HG03025 (cell line): ENCODE measurements around the gene SIRT5.

ENCODE experiments used
- ATAC-seq: cut with Tn5 transposase; IDR thresholded peaks from one replicate; pipeline ENCODE4 v1.9.1; 2021; ENCODE audit warnings: mild to moderate bottlenecking, moderate library complexity; ENCODE audit not compliant: unreplicated experiment, low FRiP score

Gene SIRT5

GRCh38 chr6:13574571-13575376, at the start of gene SIRT5:
Gene SIRT5 (plus strand): TSS chr6:13574601. CDS start chr6:13584111, 9,510 bp downstream.
- peak; percentile 74 for ATAC-seq

DNA sequence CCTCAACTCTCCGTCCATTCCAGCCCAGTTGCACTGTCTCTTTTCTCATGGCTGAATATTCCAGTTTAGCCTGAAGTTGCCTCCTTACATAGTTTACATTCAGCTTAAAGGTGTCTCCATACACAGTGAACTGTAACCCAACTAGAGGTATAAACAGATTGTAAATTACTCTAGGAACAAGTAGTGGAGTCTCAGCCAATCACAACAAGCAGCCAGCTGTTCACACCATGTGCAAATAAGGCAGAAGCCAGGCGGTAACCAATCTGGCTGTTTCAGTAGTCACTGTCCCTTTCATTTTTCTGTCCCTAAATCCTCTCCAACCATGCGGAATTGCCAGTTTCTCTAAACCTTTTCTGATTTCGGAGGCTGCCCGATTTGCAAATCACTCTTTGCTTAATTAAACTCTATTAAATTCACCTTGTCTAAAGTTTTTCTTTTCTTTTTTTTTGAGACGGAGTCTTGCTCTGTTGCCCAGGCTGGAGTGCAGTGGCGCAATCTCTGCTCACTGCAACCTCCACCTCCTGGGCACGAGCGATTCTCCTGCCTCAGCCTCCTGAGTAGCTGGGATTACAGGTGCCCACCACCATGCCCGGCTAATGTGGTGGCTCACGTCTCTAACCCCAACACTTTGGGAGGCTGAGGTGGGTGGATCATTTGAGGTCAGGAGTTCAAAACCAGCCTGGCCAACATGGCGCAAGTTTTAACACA, 49.4 kb upstream of the SIRT5 start:
- no peak for ATAC-seq

GRCh38 chr6:13526357-13526726, 48.1 kb upstream of the SIRT5 start:
- ATAC-seq = no peak

DNA sequence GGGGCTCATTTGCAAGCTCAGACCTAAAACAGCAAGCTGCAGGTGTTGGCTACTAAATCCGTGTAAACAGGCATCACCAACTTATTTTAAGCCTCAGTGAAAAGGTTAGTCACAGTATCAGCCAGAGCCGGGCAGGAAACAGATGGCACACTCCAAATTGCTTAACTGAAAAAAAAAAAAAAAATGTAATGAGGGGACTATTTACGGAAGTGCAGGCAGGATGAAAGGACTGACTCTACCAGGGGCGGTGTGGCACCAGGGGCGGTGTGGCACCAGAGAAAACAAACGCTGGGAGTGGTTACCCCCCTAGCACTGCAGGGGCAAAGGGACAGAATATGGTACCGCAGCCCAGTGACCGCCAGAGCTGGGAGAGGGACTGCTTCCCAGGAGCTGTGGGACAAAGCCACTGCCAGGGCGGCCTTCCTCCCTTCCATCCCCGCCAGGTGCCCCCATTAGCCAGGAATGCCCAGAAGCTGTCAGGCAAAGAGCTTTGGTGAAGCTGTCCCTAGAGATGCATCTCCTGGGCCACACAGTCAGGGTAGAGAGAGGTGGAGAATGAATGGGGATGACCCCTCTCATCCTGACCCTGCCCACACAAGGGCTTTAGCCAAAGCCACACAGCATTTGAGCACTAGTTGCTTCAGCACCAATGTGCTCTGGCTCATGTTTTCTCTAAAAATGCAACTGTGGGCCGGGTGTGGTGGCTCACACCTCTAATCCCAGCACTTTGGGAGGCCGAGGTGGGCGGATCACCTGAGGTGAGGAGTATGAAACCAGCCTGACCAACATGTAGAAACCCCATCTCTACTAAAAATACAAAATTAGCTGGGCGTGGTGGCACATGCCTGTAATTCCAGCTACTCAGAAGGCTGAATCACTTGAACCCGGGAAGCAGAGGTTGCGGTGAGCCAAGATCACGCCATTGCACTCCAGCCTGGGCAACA, 47.4 kb upstream of the SIRT5 start:
- peak; percentile 73 for ATAC-seq

DNA sequence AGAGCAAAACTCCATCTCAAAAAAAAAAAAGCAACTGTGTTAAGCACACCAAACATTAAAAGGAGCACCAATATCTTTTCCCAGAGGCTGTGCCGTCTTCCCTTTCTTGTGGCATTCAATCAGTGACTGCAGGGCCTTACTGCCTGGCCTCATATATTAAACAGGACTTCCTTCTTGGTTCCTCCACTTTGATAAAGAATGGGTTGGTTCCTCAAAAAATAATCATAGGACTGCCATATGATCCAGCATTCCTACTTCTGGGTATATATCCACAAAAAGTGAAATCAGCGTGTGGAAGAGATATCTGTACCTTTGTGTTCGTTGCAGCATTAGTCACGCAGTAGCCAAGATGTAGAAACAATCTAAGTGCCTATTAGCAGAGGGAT, 46.7 kb upstream of the SIRT5 start:
- no peak for ATAC-seq

- no peak for ATAC-seq
Observed at GRCh38 chr6:13528232-13528631, 46.2 kb upstream of the SIRT5 start.

DNA sequence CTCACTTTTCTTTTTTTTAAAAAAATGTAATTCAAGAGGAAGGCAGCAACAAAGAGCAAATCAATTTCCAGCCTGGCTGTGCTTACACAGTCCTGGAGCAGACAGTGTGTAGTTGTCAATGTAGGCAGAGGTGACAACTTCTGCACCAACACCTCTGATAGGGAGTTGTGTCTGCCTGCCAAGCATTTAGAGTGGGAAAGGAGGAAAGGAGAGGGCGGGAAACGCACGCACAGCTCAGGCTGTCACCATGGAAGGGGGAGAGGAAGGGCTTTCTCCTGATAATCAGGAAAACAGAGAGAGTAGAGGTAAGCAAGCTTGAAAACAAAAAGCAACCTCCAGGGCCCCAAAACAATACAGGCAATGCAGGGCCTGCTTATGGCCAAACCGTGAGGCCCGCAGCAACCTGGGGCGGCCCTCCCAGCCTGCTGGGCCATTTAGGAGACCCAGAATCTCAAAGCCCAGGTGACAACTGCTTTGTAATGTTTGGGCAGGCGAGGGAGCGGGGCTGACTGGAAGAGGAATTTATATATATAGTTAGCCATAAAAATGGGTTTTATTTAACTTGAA, 45.5 kb upstream of the SIRT5 start:
- no peak for ATAC-seq

DNA sequence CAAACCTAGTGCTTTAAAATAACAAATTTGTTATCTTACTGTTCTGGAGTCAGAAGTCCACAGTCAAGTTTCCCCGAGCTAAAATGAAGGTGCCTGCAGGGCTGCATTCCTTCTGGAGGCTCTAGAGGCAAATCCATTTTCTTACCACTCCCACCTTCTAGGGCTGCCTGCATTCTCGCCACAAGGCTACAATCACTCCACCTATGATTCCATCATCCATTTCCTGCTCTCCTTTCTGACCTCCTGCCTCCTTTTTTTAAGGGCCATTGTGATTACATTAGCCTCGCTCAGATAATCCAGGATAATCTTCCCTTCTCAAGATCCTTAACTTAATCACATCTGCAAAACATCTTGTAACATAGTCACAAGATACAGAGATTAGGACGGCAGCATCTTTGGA, 42.4 kb upstream of the SIRT5 start:
- ATAC-seq = no peak

- no peak for ATAC-seq
Observed at GRCh38 chr6:13534536-13534935, 39.9 kb upstream of the SIRT5 start.

DNA sequence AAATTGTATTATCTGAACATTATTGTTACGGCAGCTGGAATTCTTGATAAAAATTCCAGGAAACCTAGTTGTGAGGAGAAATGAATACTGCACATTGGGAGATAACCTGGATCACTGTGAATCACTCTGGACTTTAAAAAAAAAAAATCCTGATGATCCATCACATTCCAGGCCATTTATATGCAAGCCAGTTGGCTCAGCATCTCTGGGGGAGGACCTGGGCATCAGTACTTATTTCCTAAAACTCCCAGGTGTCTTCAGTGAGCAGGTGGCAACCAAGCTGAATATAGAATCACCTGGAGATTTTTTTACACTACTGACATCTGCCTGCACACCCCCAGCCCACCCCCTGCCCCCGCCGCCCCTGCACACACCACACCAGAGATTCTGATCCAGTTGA, 39.1 kb upstream of the SIRT5 start:
- ATAC-seq = no peak

DNA sequence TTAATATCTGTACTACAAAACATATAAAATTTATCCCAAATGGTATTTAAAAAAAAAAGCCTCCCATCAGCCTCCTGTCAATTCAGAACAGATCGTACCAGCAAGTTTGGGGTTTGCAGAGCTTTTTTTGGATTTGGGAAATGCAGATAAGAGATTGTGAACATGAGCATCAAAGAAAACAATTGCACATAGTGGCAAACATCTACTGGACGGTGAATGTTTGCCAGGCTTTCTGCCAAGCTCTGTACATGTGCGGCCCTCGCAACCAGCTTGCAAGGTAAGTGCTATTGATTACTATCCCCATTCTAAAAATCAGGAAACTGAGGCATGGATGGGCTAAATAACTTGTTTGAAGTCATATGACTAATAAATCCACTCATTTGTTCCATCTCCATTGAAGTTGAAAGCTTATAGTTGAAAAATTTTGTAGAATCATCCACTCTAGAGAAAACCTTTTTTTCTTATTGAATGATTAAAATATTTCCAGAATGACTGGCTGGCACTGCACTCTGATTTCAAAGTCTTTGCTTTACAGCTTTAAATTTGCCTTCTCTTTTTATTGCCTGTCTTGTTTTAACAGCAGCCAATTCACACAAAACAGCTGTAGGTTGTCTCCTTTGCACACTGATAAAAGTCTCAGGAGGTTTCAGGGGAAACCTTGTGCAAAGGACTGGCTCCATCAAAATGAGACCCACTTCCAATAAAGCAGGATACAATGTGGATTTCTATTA, 37.4 kb upstream of the SIRT5 start:
- ATAC-seq = no peak

GRCh38 chr6:13537527-13537897, 36.9 kb upstream of the SIRT5 start:
- ATAC-seq = no peak

DNA sequence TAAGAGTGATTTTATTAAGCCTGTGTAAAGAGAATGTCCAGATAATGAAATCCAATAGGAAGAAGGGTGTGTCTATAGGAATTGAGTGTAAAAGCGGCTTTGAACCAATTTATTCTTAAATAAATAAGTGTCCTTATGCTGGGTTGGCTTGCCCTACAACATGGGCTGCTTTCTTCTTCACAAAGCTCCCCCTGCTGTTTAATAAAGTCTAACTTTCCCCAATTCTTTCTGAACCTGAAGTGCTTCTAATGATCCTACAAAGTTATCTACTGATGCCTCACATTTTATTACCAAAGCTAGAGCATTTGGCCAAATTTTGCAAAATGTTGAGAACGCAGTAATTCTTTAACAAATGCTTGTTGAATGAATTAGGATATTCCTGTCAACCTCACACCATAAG, 36.3 kb upstream of the SIRT5 start:
- ATAC-seq = no peak

- no peak for ATAC-seq
Observed at GRCh38 chr6:13538600-13538999, 35.8 kb upstream of the SIRT5 start.

DNA sequence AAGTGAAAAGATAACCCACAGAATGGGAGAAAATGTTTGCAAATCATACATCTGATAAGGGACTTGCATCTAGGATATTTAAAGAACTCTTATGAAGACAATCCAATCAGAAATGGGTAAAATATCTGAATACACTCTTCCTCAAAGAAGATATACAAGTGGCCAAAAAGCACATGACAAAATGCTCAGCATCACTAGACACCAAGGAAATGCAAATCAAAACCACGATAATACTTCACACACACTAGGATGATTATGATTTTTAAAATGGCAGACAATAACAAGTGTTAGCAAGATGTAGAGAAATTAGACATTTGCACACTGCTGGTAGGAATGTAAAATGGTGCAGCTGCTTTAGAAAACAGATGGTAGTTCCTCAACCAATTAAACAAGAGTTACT, 34.8 kb upstream of the SIRT5 start:
- ATAC-seq = no peak

- ATAC-seq = no peak
Observed at GRCh38 chr6:13541496-13541895, 32.9 kb upstream of the SIRT5 start.

DNA sequence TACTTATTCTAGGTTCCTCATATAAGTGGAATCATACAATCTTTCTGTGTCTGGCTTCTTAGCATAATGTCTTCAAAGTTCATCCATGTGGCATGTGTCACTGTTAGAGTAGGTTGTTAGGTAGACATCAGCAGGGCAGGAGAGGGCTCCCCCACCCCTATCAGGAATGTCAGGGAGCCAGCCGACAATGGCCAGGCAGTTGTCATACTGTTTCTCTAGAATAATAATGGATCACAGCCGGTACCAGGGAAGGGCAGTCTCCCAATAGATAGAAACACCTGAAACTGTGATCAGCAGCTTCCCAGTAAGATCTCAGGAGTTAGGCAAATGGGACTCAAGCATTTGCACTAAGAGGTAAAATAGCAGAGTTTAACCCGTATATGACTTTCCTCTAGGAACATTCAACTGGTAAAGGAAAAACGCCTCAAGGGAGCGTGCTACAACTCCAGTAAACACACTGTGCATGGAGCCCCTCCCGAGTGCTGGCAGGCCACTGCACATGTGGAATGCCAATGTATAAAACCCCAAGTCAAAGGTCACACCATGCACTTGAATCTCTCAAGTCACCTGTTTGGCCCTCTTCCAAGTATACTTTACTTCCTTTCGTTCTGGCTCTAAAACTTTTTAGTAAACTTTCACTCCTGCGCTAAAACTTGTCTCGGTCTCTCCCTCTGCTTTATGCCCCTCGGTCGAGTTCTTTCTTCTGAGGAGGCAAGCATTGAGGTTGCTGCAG, 29.8 kb upstream of the SIRT5 start:
- ATAC-seq = no peak

- ATAC-seq = no peak
Observed at GRCh38 chr6:13545885-13546284, 28.5 kb upstream of the SIRT5 start.

GRCh38 chr6:13548500-13549210, 25.7 kb upstream of the SIRT5 start:
- no peak for ATAC-seq
